H1 (cell line): ENCODE data around the gene DOCK6. TPM values are rescaled to one million over a fixed set of nuclear protein-coding genes. Genes with fewer than 3 reads are reported as not detected.

Experiments
- CTCF ChIA-PET: fragments of 300-600 bp; sonication (Branson Sonifier 250); formaldehyde crosslinking; loops from one replicate; lab custom pipeline; 2021; ENCODE audit not compliant: partially characterized antibody; lab: Charles Lee
- POLR2A ChIA-PET: fragments of 300-600 bp; sonication (Branson Sonifier 250); formaldehyde crosslinking; loops from one replicate; lab custom pipeline; 2021; ENCODE audit warnings: inconsistent platforms; ENCODE audit not compliant: partially characterized antibody; lab: Charles Lee
- DNase-seq, 2 experiments: peaks; one replicate each; pipeline versions ENCODE4 v3.0.0 to v3.0.0-alpha.2; 2010 to 2022; ENCODE audit warnings: low spot score in 2 of 2, low read depth in 1 of 2, mixed read lengths in 1 of 2
- FAIRE-seq: peaks from 2 replicates; lab custom pipeline; 2011; peaks lifted over from hg19 to GRCh38; lab: Jason Lieb, UNC
- H2AFZ ChIP-seq: 2 replicates; pipeline ENCODE4 v1.8.1; 2012; ENCODE audit warnings: low read length, inconsistent platforms
- H2AK5ac ChIP-seq: 2 replicates; pipeline ENCODE4 v1.6.1; 2013; ENCODE audit warnings: low read depth, low read length
- H2BK120ac ChIP-seq: replicated peaks from 2 replicates; pipeline ENCODE3; 2013; ENCODE audit warnings: low read depth, low read length, inconsistent platforms
- H2BK12ac ChIP-seq: 2 replicates; pipeline ENCODE4 v1.6.1; 2013; ENCODE audit warnings: low read depth, low read length
- H2BK15ac ChIP-seq: 2 replicates; pipeline ENCODE4 v1.6.1; 2013; ENCODE audit warnings: low read length
- H2BK20ac ChIP-seq: 2 replicates; pipeline ENCODE4 v1.6.1; 2013; ENCODE audit warnings: low read length
- H2BK5ac ChIP-seq: 2 replicates; pipeline ENCODE4 v1.6.1; 2013; ENCODE audit warnings: low read depth, low read length
- H3K14ac ChIP-seq: 2 replicates; pipeline ENCODE4 v1.6.1; 2013; ENCODE audit warnings: inconsistent platforms; ENCODE audit not compliant: insufficient read length
- H3K18ac ChIP-seq: 2 replicates; pipeline ENCODE4 v1.6.1; 2013; ENCODE audit warnings: low read length; ENCODE audit errors: extremely low read depth
- H3K23ac ChIP-seq: 2 replicates; pipeline ENCODE4 v1.6.1; 2013; ENCODE audit warnings: inconsistent platforms; ENCODE audit not compliant: insufficient read length
- H3K23me2 ChIP-seq: 2 replicates; pipeline ENCODE4 v1.6.1; 2013; ENCODE audit warnings: low read depth, low read length
- H3K27ac ChIP-seq: 2 replicates; pipeline ENCODE4 v1.6.1; 2011; ENCODE audit warnings: low read depth, low read length, inconsistent platforms
- H3K27me3 ChIP-seq, 4 experiments: replicated peaks in 1 of 4; 1 replicate in 1 of 4; 2 replicates in 3 of 4; pipeline versions ENCODE4 v1.6.1 to v1.8.1; 2011 to 2013; ENCODE audit warnings: low read length in 3 of 4, mild to moderate bottlenecking in 3 of 4, inconsistent platforms in 2 of 4, mixed read lengths in 2 of 4, moderate library complexity in 1 of 4; ENCODE audit not compliant: control insufficient read depth in 3 of 4, insufficient read depth in 3 of 4; ENCODE audit errors: extremely low read depth in 1 of 4
- H3K36me3 ChIP-seq, 4 experiments: 2 replicates each; pipeline versions ENCODE4 v1.6.1 to v1.8.1; 2011 to 2013; ENCODE audit warnings: mild to moderate bottlenecking in 4 of 4, low read length in 3 of 4, moderate library complexity in 2 of 4, control low read depth in 1 of 4, inconsistent platforms in 1 of 4; ENCODE audit not compliant: insufficient read depth in 4 of 4, control insufficient read depth in 2 of 4
- H3K4ac ChIP-seq: replicated peaks from 2 replicates; pipeline ENCODE3; 2013; ENCODE audit warnings: low read length, low read depth, mixed read lengths, inconsistent platforms; ENCODE audit not compliant: insufficient read length
- H3K4me1 ChIP-seq, 4 experiments: replicated peaks in 1 of 4; 1 replicate in 1 of 4; 2 replicates in 3 of 4; pipeline versions ENCODE4 v1.6.1 to v1.8.1; 2011 to 2013; ENCODE audit warnings: low read length in 3 of 4, inconsistent platforms in 2 of 4, mixed read lengths in 1 of 4; ENCODE audit not compliant: insufficient read depth in 4 of 4, control insufficient read depth in 3 of 4
- H3K4me2 ChIP-seq, 2 experiments: 2 replicates each; pipeline versions ENCODE4 v1.6.1 to v1.8.1; 2011 to 2013; ENCODE audit warnings: low read depth in 2 of 2, low read length in 2 of 2, control low read depth in 1 of 2, inconsistent platforms in 1 of 2, mild to moderate bottlenecking in 1 of 2; ENCODE audit not compliant: insufficient read depth in 1 of 2
- H3K4me3 ChIP-seq, 4 experiments: fragments of 200-600, 300-600 bp in 1 of 4; sonication (generic), shearing (Covaris generic), sonication (Bioruptor Twin) in 1 of 4; 2 replicates each; pipeline versions ENCODE4 v1.5.1 to v1.8.1; 2011 to 2016; ENCODE audit warnings: low read length in 4 of 4, low read depth in 3 of 4, control low read depth in 2 of 4, inconsistent platforms in 2 of 4, mild to moderate bottlenecking in 2 of 4, mixed read lengths in 1 of 4, moderate library complexity in 1 of 4; ENCODE audit not compliant: insufficient read depth in 2 of 4; ENCODE audit errors: extremely low read depth in 1 of 4
- H3K56ac ChIP-seq: replicated peaks from 2 replicates; pipeline ENCODE3; 2013; ENCODE audit warnings: low read depth, mild to moderate bottlenecking, mixed read lengths, low read length, inconsistent platforms; ENCODE audit not compliant: insufficient read length
- H3K79me1 ChIP-seq: 2 replicates; pipeline ENCODE4 v1.6.1; 2013; ENCODE audit warnings: low read depth, low read length, control low read depth
- H3K79me2 ChIP-seq, 2 experiments: 2 replicates each; pipeline versions ENCODE4 v1.6.1 to v1.8.1; 2012 to 2013; ENCODE audit warnings: low read length in 2 of 2, mild to moderate bottlenecking in 2 of 2, inconsistent platforms in 1 of 2; ENCODE audit not compliant: insufficient read depth in 2 of 2, control insufficient read depth in 1 of 2
- H3K9ac ChIP-seq, 4 experiments: replicated peaks in 1 of 4; 1 replicate in 1 of 4; 2 replicates in 3 of 4; pipeline versions ENCODE4 v1.6.1 to v1.8.1; 2011 to 2013; ENCODE audit warnings: low read depth in 3 of 4, low read length in 3 of 4, control low read depth in 2 of 4, mild to moderate bottlenecking in 2 of 4, moderate library complexity in 2 of 4, inconsistent platforms in 1 of 4; ENCODE audit errors: extremely low read depth in 1 of 4
- H3K9me3 ChIP-seq, 2 experiments: 2 replicates each; pipeline versions ENCODE4 v1.6.1 to v1.8.1; 2012 to 2013; ENCODE audit warnings: mild to moderate bottlenecking in 2 of 2, moderate library complexity in 2 of 2, control low read depth in 1 of 2, inconsistent platforms in 1 of 2, low read depth in 1 of 2, low read length in 1 of 2, mixed read lengths in 1 of 2; ENCODE audit not compliant: insufficient read depth in 2 of 2
- H4K20me1 ChIP-seq, 2 experiments: replicated peaks in 1 of 2; 2 replicates each; pipeline versions ENCODE3 to v1.8.1; 2011 to 2013; ENCODE audit warnings: inconsistent platforms in 2 of 2, low read length in 2 of 2, mild to moderate bottlenecking in 1 of 2; ENCODE audit not compliant: insufficient read depth in 2 of 2, control insufficient read depth in 1 of 2
- H4K5ac ChIP-seq: 2 replicates; pipeline ENCODE4 v1.6.1; 2013; ENCODE audit warnings: low read length, low read depth, mixed read lengths, inconsistent platforms; ENCODE audit not compliant: insufficient read length
- H4K8ac ChIP-seq: 2 replicates; pipeline ENCODE4 v1.8.0; 2013; ENCODE audit warnings: mild to moderate bottlenecking, moderate library complexity, low read length, inconsistent platforms; ENCODE audit not compliant: insufficient read depth; ENCODE audit errors: extremely low read depth
- H4K91ac ChIP-seq: replicated peaks from 2 replicates; pipeline ENCODE3; 2013; ENCODE audit warnings: low read length, mixed read lengths, inconsistent platforms; ENCODE audit not compliant: insufficient read length
- GTF2F1 ChIP-seq: IDR thresholded peaks from 2 replicates; pipeline ENCODE4 v1.6.1; 2012; ENCODE audit warnings: low read depth, low read length, improper control_type of control experiment, borderline replicate concordance
- WGBS, 2 experiments: shearing (Covaris generic) in 1 of 2; methylation state at CpG; one replicate each; pipeline versions ENCODE4 v1.1.6 to v1.1.7; 2013 to 2015; ENCODE audit warnings: low lambda C conversion rate in 2 of 2, mixed read lengths in 2 of 2, inconsistent platforms in 1 of 2, low coverage in 1 of 2, missing lambda C conversion rate in 1 of 2; ENCODE audit not compliant: insufficient replicate concordance in 2 of 2, insufficient coverage in 1 of 2, insufficient read length in 1 of 2; ENCODE audit errors: extremely low coverage in 1 of 2, missing lambda C conversion rate in 1 of 2; 5-methylcytosine and 5-hydroxymethylcytosine counted together
- polyA plus RNA-seq, 7 experiments: library from polyadenylated mRNA; depleted of rRNA in 3 of 7; stranded (reverse) in 5 of 7; unstranded in 2 of 7; fragments of >200 nt in 5 of 7; fragments of 200-250 nt in 2 of 7; gene quantifications; 1 replicate in 5 of 7; 2 replicates in 1 of 7; 4 replicates in 1 of 7; pipeline versions ENCODE4 v1.2.1 to v1.2.3, GENCODE V29; 2011 to 2013; ENCODE audit warnings: missing spikeins in 2 of 7, mixed read lengths in 2 of 7
- total RNA-seq: library from RNA; stranded (reverse); fragmentation: NEBNext Ultra II Directional; extraction: Animal tissue kit (Norgen Biotek cat#: 25700); gene quantifications from 2 replicates; pipeline ENCODE4 v1.2.1, GENCODE V29; 2021

Gene DOCK6
- total and polyA plus RNA-seq, 2 of the 8 experiments (the other 6 are each of a cell fraction or from before 2014, with no cell fraction given), result 25.5 to 54.7 TPM

DNA sequence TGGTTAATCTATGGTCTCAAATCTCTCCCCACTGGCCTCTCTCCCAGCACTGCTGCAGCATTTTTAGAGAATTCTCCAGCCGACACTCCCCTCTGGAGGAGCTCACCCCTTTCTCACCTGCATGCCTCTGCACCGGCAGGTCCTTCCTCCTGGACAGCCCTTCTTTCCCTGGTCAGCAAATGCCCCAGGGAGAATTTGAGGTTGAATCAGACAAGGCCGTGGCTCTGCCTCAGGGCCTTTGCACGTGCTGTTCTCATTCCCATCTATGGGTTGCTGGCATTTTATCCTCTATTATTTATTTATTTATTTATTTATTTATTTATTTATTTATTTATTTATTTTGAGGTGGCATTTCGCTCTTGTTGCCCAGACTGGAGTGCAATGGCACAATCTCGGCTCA lies 1.4 kb upstream of the DOCK6 start:
- FAIRE-seq, result no peak
- WGBS, 2 experiments, result 93% methylated on average over 6 of the region's 6 CpGs; no CpG with 5 or more reads in 1 of the 2 experiments
- H2BK20ac ChIP-seq, result no peak overlapping the region

More for the DNA sequence above, 1.4 kb upstream of the DOCK6 start:
- Histone ChIP-seq H2BK15ac (no peak overlapping the region), H4K5ac (no peak overlapping the region), H3K27ac (no peak overlapping the region), H2BK12ac (no peak overlapping the region), H4K20me1 (no peaks in the 10 kb centered on the region), H3K27me3 (no peaks in the 10 kb centered on the region), H3K4me3 (no peak overlapping the region), H3K9me3 (no peaks in the 10 kb centered on the region), H3K79me2 (0 out of 4 replicates have a peak, but pooled peaks cover 0 to 6% of the 10 kb centered on the region in 2 experiments), H3K18ac (no peak overlapping the region), H3K14ac (no peak overlapping the region), H2AK5ac (no peak overlapping the region), H2AFZ (no peak overlapping the region), H3K4me1 (peaks cover 0 to 9% (median 3%) of the 10 kb centered on the region in 4 experiments; a peak in 5 of 7 replicates), H3K23me2 (no peaks in the 10 kb centered on the region; the same call in 1 of the 2 replicates), H3K23ac (no peak overlapping the region), H3K79me1 (no peaks in the 10 kb centered on the region), H2BK5ac (no peak overlapping the region), H3K4me2 (no peak overlapping the region), H2BK120ac (no peak overlapping the region), H3K36me3 (no peaks in the 10 kb centered on the region), H3K56ac (no peak overlapping the region), H4K8ac (no peak overlapping the region), H4K91ac (no peak overlapping the region), H3K9ac (no peak overlapping the region), H3K4ac (no peak overlapping the region)
- CTCF ChIA-PET, result interaction anchor here (0.7 to 2.3 kb wide), 4 partner anchors 10 to 23 kb away, joined by 3 to 16 read pairs (median 3); no protein-coding TSS in a partner anchor
- DNase-seq, result no peak
- TF ChIP-seq GTF2F1, result no peak
- POLR2A ChIA-PET, result interaction anchor here (1.9 kb wide), 1 partner anchor 10 kb away, joined by 5 read pairs; no protein-coding TSS in a partner anchor
